T follicular helper cell (primary cell): ENCODE data around the gene CD3D.
A peak's percentile ranks its signal among the peaks of the same experiment; 100 is the strongest.

Experiments used
- DNase-seq: peaks from one replicate; pipeline ENCODE4 v3.0.0-alpha.2; 2020; ENCODE audit warnings: low read depth
- total RNA-seq, 2 experiments: gene quantifications; one replicate each; lab custom pipeline; 2026; lab: John Stamatoyannopoulos, UW

The CD3D gene
- total RNA-seq, result 200 to 248 reads per million in 2 experiments

DNA sequence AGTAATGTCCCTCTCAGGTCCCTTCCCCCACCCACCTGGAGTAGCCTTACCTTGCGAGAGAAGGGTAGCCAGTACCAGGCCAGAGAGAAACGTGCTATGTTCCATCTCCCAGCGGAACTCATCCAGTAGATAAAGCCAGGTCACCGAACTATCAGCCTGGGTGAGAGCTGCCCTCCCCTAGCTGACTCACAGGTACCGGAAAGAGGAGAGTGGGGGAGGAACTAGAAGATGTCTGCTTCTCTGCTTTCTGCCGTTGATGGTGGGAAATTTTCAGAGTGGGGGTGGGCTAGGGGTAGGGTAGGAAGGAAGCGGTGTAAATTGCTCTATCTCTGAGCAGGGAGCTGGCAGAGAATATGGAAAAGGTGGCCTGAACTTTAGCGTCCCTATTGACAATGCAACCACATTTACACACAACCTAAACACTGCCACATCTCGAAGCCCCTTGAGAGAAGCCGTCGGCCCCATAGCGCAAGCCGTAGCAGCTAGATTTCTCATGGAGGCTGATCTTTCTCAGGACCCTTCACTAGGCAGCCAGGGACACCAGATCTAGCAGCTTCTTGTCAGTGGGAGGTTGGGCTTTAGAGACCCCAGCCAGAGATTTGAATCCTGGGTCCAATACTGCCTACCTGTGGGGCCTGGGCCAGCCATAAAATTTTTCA is at the start of gene CD3D:
CD3D (minus strand) TSS at position 203 of the 659 bp plus-strand sequence; CDS start at position 105, 98 bp downstream.
- peak; percentile 64 for DNase-seq

DNA sequence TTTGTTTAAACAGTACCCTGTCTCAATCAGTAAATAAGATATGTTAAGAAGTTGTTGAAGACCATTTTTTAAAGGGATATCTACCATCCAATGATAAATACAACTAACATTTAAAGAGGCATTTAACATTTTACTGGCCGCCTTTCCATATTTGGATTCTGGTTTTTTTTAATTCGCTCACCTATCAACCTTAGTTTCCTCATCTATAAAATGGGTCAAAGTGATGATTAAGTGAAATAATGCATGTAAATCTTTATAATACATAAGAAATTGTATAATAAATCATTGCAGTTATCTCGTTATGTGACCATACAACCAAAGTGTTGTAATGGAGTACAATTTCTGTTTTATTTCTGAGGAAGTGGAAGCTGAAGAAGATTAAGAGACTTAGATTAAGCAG is 41.2 kb upstream of the CD3D start:
- DNase-seq, result no peak

DNA sequence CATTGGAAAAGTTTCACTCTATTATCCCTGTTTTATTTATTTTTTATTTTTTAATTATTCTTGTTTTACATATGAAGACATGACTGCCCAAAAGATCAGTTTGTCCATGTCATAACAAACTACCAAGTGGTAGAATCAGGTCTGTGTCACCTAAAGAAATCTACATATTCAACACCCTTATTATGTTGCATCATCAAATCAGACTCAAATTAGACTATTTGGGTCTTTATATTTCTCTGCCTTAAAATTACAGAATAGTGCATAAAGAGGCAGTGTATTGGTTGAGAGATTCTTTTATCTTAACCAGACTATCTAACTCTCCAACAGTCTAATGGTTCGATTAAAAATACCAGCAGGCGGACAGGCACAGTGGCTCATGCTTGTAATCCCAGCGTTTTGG is 40.4 kb upstream of the CD3D start:
- no peak for DNase-seq

DNA sequence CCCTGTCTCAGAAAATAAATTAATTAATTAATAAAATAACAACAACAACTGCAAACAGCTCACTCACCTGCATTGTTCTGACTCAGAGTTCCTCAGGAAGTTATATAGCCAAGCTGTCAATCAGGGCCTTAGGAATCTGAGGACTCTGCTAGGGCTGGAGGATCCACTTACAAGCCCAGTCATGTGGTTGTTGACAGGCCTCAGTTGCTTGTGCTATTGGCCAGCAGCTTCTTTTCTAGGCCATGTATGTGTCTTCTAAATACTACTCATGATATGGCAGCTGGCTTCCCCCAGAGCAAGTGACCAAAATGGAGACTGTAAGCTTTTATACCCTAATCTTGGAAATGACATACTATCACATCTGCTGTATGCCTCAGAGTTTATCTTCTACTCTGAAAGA is 38.1 kb upstream of the CD3D start:
- no peak for DNase-seq

DNA sequence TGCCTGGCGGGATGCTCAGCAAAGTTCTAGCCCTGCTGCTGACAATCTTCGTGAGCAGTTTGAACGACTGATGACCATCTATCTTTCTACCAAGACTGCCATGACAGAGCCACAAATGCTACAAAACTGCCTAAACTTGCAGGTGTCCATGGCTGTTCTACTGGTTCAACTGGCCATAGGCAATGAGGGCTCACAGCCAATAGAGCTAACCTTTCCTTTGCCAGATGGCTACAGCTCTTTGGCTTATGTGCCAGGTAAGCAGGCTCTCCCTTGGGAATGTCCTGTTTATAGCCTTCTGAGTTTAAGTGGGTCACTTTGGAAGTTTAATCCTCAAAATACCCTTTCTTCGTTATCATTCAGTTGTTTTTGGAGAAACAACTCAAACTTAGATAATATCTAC is 37.0 kb upstream of the CD3D start:
- DNase-seq, result no peak

DNA sequence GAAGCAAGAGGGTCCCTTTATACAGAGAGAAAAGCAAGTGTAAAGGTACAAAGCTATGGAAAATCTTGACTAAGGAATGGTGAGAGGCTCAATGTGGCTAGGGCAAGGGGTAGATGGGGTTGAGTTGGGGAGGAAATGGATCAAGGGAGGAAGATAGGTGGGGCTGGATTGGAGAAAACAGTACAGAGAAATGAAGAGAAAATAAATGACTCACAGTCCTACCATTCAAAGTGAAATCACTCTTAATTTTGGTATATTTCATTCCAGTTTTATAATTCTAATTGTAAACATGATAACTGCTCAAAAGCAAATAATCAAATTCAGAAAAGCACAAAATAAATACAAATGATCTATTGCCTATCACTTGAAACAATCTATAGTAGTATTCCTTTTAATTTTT is 33.5 kb upstream of the CD3D start:
- DNase-seq, result no peak

DNA sequence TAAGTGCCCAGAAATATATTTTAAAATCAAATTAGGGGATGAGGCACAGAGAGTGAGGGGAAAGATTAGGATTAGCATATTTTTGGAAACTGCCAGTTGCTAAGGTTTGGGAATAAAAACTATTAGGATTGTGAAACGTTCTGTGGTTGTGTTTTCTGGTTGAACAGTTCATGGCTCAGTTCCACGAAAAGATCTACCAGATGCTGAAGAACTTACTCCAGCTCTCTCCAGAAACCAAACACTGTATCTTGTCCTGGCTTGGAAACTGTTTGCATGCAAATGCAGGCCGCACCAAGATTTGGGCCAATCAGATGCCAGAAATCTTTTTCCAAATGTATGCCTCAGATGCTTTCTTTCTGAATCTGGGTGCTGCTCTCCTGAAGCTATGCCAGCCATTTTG is 32.2 kb upstream of the CD3D start:
- DNase-seq, result no peak

DNA sequence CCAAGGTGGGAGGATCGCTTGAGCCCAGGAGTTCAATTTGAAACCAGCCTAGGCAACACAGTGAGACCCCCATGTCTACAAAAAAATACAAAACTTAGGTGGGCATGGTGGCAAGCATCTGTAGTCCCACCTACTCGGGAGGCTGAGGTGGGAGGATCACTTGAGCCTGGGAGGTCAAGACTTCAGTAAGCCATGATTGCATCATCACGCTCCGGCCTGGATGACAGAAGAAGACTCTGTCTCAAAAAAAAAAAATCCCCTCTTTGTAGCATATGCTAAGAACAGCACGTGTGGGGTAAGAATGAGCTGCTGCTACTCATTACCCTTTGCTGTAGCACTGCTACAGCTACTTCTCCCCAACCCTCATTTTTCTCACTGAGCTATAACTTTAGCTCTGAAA is 31.4 kb upstream of the CD3D start:
- DNase-seq, result no peak

DNA sequence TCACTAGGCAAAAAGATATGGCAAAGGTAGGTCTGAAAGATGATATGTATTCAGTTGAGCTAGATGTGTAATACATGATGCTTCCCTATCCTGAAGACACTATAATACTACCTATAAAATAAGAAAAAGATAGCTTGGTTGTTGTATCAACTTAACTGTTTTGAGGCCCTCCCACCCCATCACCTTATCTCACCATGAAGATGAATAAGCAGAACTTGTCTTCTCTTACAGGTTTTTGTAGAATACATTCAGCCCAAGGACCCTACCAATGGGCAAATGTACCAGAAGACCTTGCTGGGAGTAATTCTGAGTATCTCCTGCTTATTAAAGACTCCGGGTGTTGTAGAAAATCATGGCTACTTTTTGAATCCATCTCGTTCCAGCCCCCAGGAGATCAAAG is 30.8 kb upstream of the CD3D start:
- no peak for DNase-seq

DNA sequence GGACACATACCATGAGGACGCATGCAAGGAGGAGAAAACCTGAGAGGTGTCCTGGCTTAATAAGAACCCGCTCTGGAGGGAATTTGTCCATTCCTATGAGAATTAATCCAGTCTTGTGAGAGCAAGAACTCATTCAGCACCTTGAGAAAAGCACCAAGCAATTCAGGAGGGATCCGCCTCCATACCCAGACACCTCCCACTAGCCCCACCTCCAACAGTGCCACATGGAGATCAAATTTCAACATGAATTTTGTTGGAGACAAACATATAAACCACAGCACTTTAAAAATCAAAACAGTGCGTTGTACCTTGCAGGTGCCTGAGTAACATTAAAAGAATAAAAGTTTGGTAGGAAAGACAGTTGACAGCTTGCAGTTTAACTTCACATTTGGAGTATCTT is 28.3 kb upstream of the CD3D start:
- DNase-seq, result no peak

DNA sequence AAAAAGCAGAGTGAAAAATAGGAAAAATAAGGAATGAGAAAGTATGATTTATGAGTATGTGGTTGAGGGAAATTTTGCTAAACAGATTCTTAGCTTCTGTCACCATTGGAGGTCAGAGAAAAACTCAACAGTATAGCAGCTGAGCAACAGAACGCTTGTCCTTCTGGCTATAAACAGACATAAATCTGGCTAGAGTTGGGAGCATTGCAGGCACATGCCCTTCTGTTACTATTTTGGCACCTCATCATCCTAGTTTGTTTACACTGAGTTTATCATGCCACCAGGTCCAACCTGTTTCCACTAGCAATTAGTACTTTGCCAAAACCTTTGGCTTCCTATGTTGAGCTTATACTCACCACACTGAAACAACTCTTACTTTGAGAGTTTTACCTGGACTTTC is 23.8 kb upstream of the CD3D start:
- DNase-seq, result no peak

DNA sequence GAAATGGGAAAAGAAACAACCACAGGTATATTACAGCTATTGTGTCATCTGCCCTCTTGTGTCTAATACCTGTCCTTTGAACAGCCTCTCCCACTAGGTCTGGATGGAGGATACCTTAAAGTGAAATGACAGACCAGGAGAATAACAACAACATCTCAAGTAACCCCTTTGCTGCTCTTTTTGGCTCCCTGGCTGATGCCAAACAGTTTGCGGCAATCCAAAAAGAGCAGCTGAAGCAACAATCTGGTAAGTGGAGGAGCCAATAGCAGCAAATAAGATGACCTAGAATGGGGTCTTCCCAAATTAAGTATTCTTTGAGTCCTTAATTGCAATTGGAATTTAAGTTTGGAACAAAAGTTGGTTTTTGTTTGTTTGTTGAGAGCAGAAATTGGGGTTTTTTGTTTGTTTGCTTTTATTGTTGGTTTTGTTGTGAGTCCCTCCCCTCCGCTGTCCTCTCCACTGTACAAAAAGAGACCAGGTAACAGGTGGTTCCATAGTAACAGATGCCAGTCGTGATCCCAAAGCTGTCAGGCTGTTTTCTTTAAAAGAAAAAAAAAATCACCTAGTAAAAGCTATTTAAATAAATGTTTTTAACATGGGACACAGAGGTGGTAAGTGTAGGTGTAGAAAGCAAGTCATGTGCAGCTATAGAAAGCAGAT is 22.6 kb upstream of the CD3D start:
- DNase-seq, result no peak

DNA sequence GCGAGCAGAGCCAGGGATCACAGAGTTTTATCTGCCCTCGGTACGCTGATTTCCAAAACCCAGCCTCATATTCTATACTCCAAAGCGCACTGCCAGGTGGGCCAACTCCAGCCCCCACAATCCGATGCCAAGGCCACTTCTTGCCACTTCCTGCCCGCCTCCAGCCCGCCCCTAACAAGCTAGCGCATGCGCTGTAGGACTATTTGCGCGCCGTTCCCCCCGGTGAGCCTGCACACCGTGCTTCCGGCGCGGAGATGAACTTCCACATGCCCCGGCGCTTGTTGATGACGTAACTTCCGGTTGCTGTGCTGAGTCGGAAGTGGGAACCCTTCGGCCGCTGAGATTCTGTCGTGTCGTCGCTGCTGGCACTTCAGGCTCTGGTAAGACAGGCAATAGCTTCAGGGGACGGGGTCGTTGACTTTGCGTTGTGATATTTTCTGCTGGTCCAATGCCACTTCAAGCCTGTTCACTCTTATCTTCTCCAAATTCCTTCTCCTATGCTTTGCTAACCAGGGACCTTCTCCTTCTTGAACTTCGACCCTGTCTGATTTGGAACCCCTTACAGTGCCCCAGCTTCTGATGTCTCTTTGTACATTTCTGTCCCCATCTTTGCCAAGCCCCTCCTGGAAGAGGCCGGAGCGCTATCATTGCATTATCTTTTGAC is 16.9 kb upstream of the CD3D start, which contains the start of gene UBE4A:
UBE4A (plus strand) TSS at position 306 of the 664 bp plus-strand sequence. CDS start 5,481 bp downstream, outside the sequence.
- DNase-seq, result peak; percentile 95

DNA sequence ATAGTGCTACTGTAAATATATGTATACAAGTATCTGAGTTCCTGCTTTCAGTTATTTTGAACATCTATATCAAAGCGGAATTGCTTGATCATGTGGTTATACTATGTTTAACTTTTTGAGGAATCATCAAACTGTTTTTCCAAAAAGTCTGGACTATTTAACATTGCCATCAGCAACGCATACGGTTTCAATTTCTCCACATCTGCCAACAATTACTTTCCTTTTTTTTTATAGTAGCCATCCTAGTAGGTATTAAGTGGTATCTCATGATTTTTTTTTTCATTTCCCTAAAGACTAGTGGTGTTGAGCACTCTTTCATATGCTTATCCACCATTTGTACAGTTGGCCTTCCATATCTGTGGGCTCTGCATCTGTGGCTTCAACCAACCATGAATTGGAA is 15.6 kb upstream of the CD3D start:
- DNase-seq, result no peak

DNA sequence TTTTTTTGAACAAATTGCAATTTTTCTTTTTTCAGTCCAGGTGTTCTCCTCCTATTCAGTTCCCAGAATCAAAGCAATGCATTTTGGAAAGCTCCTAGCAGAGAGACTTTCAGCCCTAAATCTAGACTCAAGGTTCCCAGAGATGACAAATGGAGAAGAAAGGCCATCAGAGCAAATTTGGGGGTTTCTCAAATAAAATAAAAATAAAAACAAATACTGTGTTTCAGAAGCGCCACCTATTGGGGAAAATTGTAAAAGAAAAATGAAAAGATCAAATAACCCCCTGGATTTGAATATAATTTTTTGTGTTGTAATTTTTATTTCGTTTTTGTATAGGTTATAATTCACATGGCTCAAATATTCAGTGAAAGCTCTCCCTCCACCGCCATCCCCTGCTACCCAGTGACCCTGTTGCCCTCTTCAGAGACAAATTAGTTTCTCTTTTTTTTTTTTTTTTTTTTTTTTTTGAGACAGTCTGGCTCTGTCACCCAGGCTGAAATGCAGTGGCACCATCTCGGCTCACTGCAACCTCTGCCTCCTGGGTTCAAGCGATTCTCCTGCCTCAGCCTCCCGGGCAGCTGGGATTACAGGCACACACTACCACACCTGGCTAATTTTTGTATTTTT is 10.7 kb upstream of the CD3D start:
- no peak for DNase-seq

DNA sequence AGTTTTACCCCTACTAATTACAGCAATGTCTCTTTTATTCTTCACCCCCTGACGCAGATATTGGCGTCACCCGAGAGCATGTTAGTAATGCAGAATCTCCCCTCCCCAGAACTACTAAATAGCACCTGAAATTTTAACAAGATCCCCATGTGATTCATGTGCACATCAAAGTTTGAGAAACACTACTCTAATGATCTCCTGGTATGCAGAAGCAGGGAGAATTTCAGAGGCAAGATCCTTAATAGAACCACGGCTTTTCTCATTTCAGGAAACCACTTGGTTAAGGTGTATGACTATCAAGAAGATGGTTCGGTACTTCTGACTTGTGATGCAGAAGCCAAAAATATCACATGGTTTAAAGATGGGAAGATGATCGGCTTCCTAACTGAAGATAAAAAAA is 7.0 kb upstream of the CD3D start:
- no peak for DNase-seq

DNA sequence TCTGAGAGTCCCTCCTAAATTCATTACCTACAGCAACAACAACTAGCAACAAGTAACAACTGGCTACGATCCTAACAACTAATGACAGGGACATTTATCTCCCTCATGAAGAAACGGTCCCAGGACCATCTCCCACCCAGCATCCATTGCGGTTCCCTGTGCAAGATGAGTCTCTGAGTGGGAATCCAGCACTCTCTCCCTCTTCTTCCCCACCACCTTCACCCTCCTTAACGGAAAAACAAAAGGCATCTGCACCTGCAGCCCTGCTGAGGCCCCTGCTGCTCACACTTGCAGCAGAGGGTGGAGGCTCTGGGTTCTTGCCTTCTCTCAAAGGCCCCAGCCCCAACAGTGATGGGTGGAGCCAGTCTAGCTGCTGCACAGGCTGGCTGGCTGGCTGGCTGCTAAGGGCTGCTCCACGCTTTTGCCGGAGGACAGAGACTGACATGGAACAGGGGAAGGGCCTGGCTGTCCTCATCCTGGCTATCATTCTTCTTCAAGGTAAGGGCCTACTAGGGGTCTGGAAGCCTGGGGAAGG is 1.5 kb upstream of the CD3D start, which contains the start of gene CD3G:
CD3G (plus strand) TSS at position 364 of the 535 bp plus-strand sequence; CDS start at position 444, 80 bp downstream.
- peak; percentile 62 for DNase-seq

DNA sequence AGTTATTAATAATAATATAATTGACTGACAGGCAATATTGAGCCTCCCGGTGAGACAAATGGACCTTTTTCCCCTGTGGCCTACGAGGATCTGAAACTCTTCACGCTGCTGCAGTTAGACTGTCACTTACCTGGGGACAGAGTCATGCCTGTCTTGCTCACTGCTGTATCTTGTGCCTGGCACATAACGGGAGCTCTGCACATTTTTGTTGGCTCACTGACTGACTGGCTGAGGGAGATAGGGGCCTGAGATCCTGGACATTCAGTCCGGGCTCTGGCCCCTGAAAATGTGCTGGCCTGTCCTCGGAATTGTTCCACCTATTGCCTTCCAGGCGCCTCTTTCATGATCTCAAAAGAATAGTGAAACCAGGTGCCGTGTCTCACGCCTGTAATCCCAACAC is 743 bp upstream of the CD3D start:
- no peak for DNase-seq

DNA sequence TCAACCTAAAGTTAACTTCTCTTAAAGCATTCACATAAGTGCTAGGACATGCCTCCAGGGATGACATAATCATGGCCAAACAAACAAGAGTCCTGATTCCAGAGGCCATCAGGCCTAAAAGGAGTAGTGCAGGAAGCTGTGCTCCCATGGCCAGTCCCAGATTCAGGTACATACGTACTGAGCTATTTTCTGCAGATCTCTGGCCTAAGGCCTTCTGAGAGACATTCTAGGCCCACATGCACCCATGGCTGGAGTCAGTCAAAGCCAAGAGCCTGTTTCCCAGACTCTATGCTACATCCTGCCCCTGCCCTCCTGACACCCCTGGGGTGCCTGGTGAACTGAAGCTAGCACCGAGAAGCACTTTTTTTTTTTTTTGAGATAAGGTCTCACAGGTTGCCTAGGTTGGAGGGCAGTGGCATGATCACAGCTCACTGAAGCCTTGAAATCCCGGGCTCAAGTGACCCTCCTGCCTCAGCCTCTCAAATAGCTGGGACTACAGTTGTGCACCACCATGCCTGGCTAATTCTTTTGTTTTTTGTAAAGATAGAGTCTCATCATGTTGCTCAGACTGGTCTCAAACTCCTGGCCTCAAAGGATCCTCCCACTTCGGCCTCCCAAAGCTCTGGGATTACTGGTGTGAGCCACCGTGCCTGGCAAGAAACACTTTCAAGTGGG is 553 bp downstream of the CD3D start:
- no peak for DNase-seq

DNA sequence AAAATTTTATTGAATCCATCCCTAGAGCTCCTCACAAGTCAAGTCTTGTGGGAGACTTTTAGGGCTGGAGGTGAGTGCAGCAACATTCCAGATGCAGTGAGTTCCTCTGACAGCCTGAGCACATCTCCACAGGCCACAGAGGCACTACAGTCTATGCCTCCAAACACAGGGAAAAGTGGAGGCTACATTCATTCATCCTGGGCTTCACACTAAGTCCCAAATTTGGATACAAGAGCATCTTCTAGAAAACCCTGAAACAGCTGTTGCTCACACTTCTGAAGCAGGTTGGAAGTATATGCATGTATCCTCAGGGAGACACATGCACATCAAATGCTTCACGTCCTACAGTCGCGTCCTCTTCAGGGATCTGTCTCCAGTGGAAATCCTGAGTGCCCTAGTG is 1.2 kb downstream of the CD3D start:
- no peak for DNase-seq

DNA sequence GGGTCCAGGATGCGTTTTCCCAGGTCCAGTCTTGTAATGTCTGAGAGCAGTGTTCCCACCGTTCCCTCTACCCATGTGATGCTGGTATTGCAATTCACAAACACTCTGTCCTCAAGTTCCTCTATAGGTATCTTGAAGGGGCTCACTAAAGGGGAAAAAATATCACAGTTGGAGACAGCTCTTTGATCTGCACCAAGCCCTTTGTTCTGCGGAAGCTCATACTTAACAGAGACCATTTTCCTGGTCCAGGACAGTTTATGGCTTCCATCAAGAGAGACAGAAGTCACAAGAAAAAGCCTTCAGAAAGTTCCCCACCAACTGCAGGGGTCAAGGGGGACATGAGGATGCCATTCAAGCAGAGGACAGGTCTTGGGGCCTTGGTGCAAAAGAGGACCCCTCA is 2.1 kb downstream of the CD3D start:
- DNase-seq, result no peak
